MV-4-11 (cell line): ENCODE data around the gene CEP70.
"Not testable (repeated sequence)": the region's sequence is repeated elsewhere in the genome, so short reads cannot be mapped to it uniquely, and the experiment has no call there.

Source experiments
- DNase-seq: peaks from one replicate; lab custom pipeline; 2025; lab: John Stamatoyannopoulos, UW

Gene CEP70

GRCh38 chr3:138588445-138588844 lies 5.6 kb downstream of the CEP70 start:
- no peak for DNase-seq

- no peak for DNase-seq
Observed at GRCh38 chr3:138587374-138587773, 6.7 kb downstream of the CEP70 start.

DNA sequence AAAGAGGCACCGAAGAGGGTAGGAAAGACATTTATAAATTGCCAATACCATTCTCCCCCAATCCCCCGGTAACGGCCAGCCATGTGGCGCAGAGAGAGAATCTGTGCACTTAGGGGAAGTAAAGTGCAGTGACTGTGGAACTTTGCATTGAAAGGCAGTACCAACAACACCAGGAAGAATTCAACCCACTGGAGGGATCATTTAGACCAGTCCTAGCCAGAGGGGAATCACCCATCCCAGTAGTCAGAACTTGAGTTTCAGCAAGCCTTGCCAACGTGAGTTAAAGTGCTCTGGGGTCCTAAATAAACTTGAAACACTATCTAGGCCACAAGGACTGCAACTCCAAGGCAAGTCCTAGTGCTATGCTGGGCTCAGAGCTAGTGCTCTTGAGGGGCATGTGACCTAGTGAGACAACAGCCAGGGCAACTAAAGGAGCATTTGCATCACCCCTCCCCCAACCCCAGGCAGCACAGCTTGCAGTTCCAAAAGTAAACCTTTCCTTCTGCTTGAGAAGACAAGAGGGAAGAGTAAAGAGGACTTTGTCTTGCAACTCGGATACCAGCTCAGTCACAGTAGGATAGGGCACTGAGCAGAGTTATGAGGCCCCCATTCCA lies 15.0 kb downstream of the CEP70 start:
- no peak for DNase-seq

DNA sequence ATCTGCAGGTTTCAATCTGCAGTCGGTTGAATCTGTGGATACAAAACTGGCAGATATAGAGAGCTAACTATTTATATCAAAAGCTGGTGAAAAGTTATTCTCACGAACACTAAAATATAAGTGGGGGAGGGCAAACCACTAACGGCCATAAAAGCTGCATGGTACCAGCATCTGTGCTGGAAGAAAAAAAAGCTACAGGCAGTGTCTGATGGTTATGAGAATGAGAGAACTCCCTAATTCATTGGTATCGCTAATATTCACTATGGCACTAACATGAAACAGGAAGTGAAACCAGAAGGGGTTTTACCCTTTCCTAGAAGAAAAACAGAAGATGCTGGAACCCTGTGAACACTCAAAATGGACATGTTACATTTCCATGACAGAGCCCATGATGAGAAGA lies 15.9 kb downstream of the CEP70 start:
- no peak for DNase-seq

DNA sequence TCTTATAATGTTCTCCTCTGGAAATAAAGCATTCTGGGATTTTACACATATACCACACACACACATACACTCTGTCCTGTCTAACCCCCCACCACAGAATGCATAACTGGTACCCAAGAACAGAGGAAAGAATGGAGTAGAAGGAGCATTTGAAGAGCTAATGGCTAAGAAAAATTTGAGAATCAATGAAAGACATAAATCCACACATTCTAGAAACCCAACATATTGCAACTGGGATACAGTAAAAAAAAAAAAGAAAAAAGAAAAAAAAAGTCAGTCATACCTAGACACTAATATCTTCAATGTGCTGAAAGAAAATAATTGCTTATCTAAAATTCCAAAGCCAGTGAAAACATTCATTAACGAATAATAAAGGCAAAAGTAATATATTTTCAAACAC lies 20.9 kb downstream of the CEP70 start:
- no peak for DNase-seq

DNA sequence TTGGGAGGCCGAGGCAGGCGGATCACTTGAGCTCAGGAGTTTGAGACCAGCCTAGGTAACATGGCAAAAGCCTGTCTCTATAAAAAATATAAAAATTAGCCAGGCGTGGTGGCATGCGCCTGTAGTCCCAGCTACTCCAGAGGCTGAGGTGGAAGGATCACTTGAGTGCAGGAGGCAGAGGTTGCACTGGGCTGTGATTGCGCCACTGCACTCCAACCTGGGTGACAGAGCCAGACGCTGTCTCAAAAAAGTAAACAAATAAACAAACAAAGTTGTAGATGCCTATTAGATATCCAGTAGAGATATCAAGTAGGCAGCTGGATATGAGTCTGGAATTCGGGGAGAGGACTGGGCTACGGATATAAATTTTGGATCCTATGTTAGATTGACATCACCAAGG lies 24.4 kb downstream of the CEP70 start:
- not testable (repeated sequence) for DNase-seq

DNA sequence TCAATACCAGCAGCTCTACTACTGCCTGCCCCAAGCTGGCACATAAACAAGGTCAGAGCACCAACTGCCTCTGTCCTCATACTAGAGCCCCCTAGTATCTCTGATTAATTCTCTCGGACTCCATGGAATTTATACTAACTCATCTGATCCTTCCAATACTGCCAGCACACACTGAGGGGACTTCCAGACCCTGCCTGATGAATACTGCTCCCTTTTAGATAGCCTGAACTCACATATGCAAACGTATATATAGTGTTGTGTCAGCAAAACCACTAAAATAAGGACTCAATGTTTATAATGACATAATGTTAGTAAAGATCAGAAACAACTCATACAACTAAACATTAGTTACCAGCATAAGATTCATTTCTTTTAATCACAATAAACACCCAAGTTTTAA lies 25.0 kb downstream of the CEP70 start:
- no peak for DNase-seq

DNA sequence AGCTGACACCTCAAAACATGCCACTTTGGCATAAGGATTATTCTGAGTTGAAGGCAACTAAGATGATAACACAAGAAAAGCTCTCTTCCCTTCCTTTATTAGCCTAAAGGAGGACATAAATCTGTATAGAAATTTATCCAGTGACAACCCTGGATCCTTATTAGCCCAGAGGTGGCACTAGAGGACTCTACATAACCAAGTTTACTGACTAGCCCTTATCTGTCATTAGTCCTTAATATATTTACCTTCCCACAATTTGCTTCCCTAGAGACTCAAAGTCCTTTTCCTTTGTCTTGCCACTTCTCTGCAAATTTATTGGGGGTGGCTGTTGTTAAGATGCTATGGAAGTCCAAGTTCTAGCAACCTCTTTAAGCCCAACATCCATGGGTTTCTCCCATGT lies 26.7 kb downstream of the CEP70 start:
- no peak for DNase-seq

GRCh38 chr3:138566293-138566692 lies 27.8 kb downstream of the CEP70 start:
- not testable (repeated sequence) for DNase-seq

DNA sequence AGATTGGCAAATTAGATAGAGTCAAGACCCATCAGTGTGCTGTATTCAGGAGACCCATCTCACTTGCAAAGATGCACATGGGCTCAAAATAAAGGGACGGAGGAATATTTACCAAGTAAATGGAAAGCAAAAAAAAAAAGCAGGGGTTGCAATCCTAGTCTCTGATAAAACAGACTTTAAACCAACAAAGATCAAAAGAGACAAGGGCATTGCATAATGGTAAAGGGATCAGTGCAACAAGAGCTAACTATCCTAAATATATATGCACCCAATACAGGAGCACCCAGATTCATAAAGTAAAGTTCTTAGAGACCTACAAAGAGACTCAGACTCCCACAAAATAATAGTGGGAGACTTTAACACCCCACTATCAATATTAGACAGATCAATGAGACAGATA lies 31.2 kb downstream of the CEP70 start:
- DNase-seq = not testable (repeated sequence)

DNA sequence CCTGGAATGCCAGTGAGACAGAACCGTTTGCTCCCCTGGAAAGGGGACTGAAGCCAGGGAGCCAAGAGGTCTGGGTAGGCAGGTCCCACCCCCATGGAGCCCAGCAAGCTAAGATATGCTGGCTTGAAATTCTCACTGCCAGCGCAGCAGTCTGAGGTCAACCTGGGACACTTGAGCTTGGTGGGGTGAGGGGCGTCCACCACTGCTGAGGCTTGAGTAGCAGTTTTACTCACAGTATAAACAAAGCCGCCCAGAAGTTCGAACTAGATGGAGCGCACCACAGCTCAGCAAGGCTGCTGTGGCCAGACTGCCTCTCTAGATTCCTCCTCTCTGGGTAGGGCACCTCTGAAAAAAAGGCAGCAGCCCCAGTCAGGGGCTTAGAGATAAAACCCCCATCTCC lies 33.6 kb downstream of the CEP70 start:
- no peak for DNase-seq

GRCh38 chr3:138559134-138559533 lies 34.9 kb downstream of the CEP70 start:
- no peak for DNase-seq

DNA sequence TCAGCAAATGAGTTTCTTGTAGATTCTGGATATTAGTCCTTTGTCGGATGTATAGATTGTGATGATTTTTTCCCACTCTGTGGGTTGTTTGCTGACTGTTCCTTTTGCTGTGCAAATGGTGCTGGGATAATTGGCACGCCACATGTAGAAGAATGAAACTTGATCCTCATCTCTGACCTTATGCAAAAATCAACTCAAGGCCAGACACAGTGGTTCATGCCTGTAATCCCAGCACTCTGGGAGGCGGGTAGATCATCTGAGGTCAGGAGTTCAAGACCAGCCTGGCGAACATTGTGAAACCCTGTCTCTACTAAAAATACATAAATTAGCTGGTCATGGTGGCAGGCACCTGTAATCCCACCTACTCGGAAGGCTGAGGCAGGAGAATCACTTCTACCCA lies 39.3 kb downstream of the CEP70 start:
- peak; percentile 3 for DNase-seq

- DNase-seq = not testable (repeated sequence)
Observed at GRCh38 chr3:138550958-138551357, 43.1 kb downstream of the CEP70 start.

- DNase-seq = no peak
Observed at GRCh38 chr3:138549179-138549977, 44.7 kb downstream of the CEP70 start.

DNA sequence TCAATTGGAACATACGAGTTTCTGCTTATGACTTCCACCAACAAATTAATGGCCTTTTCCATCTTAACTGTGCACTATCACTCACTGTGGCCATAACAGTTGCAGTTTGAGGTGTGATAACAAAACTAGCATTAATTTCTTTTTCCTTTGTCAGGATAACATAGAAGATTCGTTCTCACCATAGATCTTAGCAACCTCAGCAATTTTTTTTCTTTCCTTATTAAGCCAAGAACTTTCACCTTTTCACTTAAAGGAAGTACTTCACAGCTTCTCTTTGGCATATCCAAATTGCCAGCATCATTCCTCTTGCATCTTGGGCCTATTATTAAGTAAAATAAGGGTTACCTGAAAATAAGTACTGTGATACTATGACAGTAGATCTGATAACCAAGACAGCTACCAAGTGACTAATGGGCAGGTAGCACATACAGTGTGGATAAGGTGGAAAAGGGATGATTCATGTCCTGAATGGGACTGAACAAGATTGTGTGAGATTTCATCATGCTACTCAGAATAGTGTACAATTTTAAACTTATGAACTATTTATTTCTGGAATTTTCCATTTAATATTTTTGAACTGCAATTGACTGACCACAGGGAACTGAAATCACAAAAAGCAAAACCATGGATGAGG lies 46.6 kb downstream of the CEP70 start:
- no peak for DNase-seq

DNA sequence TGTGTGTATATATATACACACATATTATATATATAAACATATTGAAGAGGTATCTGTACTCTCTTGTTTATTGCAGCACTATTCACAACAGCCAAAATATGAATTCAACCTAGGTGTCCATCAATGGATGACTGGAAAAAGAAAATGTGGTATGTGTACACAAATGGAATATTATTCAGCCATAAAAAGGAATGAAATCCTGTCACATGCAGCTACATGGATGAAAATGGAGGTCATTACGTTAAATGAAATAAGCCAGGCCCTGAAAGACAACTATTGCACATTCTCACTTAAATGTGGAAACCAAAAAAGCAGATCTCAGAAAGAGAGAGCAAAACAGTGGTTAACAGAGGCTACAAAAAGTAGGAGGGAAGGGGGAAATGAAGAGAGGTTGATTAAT lies 49.5 kb downstream of the CEP70 start:
- DNase-seq = no peak

DNA sequence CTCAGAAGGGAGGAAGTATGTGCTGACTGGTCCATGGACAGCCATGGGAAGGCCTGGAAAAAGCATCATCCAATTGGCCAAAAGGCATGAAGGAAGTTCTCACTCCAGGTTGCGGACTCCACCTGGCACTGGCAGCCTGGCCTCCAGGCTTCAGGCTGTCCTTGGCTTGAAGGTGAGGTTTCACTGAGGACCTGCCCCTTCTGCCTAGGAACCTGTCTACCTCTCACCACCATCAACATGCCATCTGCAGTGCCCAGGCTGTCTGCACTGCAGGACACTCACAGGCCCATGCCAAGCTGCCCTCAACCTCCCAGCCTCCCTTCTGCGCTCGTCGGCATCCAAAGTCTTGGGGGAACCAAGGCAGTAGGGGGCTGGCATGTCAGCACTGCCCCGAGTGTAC lies 51.1 kb downstream of the CEP70 start:
- DNase-seq = no peak

GRCh38 chr3:138539352-138539751 lies 54.7 kb downstream of the CEP70 start:
- no peak for DNase-seq

DNA sequence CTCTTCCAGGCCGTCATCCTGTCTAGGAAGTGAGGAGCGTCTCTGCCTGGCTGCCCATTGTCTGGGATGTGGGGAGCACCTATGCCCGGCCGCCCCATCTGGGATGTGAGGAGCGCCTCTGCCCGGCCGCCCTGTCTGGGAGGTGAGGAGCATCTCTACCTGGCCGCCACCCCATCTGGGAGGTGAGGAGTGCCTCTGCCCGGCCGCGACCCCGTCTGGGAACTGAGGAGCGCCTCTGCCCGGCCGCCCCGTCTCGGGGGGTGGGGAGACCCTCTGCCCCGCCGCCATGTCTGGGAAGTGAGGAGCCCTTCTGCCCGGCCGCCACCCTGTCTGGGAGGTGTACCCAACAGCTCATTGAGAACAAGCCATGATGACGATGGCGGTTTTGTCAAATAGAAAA lies 72.6 kb downstream of the CEP70 start:
- DNase-seq = not testable (repeated sequence)

- DNase-seq = no peak
Observed at GRCh38 chr3:138513090-138513843, 80.8 kb downstream of the CEP70 start.

DNA sequence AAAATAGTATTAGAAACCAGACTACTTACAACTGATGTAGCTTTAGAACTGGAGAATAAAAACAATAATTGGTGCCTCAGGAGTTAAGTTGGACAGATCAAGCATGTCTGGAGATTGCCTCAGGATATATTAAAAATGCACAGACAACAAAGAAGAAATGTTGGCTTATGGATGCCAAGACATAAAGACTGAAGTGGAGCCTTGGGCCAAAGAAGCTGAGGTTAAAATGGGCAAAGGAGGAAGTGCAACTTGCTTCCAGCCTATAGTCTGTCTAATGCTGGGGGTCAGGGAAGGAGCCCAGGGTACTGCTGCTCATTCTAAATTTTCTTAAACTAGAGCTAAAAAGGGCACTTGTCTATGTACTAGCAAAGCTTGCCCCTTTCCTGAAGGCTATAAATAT lies 82.1 kb downstream of the CEP70 start:
- DNase-seq = peak; percentile 78

DNA sequence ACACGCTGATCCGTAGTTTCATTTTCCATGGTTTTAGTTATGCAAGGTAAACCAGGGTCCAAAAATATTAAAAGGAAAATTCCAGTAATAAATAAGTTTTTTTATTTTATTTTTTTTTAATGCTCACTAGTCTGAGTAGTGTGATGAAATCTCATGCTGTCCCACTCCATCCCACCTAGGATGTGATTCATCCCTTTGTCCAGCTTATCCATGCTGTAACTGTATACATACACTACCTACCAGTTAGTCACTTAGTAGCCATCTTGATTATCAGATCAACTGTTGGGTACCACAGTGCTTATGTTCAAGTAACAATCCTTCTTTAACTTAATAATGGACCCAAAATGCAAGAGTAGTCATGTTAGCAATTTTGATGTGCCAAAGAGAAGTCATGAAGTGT lies 84.5 kb downstream of the CEP70 start:
- DNase-seq = no peak
